Prostate gland (tissue), 2 donors: ENCODE data around the gene VPS13D.
"Not testable (repeated sequence)": the region's sequence is repeated elsewhere in the genome, so short reads cannot be mapped to it uniquely, and the experiment has no call there.

Experiments
- CTCF ChIP-seq, 4 experiments: fragments of 200-600 bp in 2 of 4; fragments of 450-650 bp in 2 of 4; sonication (generic) in 2 of 4; IDR thresholded peaks; 1 replicate in 3 of 4; 2 replicates in 1 of 4; pipeline ENCODE4 v1.5.1; 2016 to 2019; ENCODE audit warnings: antibody characterized with exemption in 4 of 4, mild to moderate bottlenecking in 2 of 4, moderate library complexity in 2 of 4
- POLR2A ChIP-seq: fragments of 450-650 bp; IDR thresholded peaks from one replicate; pipeline ENCODE4 v1.6.1; 2016; ENCODE audit warnings: antibody characterized with exemption, mild to moderate bottlenecking

DNA sequence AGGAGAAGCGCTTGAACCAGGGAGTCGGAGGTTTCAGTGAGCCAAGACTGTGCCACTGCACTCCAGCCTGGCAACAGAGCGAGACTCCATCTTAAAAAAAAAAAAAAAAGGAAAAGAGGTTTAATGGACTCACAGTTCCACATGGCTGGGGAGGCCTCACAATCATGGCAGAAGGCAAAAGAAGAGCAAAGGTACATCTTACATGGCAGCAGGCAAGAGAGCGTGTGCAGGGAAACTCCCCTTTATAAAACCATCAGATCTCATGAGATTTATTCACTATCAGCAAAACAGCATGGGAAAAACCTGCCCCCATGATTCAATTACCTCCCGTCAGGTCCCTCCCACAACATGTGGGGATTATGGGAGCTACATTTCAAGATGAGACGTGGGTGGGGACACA, 5.7 kb upstream of the VPS13D start:
- TF ChIP-seq CTCF (IDR thresholded peaks at IDR 0.05); POLR2A: not testable (repeated sequence)
